ENCODE data around the gene KAZN.

The KAZN gene

DNA sequence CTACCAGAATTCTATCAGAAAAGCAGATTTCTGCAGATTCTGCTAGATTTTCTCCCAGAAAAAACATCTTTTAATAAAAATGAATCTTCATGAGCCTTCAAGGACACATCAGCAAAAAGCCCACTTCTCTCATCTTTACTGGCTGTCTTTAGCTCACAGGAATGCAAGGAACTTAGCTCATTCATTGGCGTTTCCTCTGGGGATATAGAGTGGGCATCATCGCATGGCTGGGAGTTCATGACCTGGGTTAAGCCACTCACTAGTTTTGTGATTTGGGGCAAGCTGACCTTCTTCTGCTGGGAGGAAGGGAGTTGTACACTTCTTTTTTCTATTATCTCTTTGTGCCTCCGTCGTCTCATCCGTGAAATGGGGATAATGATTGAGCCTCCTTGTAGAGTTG lies 149.7 kb downstream of the KAZN start:
- DNase-seq: no peak

GRCh38 chr1:14748977-14749376 lies 150.5 kb downstream of the KAZN start:
- DNase-seq: no peak

GRCh38 chr1:14750490-14750889 lies 152.0 kb downstream of the KAZN start:
- no peak for DNase-seq

GRCh38 chr1:14755518-14756252 lies 157.2 kb downstream of the KAZN start:
- no peak for DNase-seq

DNA sequence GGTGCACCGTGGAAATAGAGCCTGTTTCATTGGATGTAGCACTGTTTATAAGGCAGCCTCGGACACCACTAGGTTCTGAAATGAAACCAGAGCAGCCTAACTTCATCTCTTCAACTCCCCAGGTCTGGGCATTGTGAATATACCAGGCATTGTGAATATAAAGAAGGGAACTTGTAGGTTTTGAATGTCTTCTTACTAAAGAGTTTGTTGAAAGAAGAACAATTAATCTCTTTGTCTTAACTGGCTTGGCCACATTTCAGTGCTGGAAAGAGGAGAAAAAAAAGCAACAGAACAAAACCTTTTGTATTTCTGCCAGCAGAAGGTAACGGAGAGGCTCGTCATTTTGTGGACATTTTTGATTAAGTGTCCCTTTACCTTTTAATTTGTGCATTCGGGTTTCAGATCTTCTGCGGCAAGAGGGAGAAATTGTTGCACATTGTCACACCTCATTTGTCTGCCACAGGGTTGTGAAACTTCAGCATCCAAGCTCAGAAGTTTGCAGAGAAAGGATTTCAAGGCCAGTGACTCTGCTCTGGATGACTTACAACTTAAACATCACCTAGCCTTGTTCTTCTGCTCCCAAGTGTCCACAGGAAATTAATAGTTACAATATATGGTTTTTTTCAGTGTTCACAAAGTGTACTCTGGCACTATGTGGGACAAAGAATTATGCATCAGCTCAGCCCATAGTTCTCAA lies 158.3 kb downstream of the KAZN start:
- no peak for DNase-seq

- no peak for DNase-seq
Measured at GRCh38 chr1:14757286-14757625, 158.8 kb downstream of the KAZN start.

GRCh38 chr1:14759042-14759818 lies 160.7 kb downstream of the KAZN start:
- DNase-seq: no peak

- DNase-seq: no peak
Measured at GRCh38 chr1:14759843-14760242, 161.4 kb downstream of the KAZN start.

- DNase-seq: no peak
Measured at GRCh38 chr1:14760780-14761179, 162.3 kb downstream of the KAZN start.

- no peak for DNase-seq
Measured at GRCh38 chr1:14761291-14762153, 163.0 kb downstream of the KAZN start.

- DNase-seq: no peak
Measured at GRCh38 chr1:14763977-14764376, 165.5 kb downstream of the KAZN start.

- DNase-seq: no peak
Measured at GRCh38 chr1:14765773-14766172, 167.3 kb downstream of the KAZN start.

DNA sequence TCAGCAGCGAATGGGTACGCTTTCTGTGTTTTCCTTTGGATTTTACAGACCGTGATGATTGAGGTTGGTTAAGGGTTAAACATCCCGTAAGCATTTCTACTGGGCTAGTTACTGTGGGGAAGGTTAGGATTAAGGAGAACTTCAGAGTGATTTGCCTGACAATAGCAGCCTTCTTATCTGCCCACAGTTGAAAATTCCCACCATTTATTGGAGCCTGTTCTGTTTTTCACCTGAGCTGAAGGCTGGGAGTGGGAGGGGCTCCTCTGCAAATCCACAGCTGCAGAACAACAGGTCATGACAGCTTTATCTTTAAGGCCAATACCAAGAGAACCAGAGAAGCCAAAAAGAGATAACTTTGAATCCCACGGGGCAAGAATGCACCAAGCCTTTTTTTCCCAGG lies 168.6 kb downstream of the KAZN start:
- no peak for DNase-seq

DNA sequence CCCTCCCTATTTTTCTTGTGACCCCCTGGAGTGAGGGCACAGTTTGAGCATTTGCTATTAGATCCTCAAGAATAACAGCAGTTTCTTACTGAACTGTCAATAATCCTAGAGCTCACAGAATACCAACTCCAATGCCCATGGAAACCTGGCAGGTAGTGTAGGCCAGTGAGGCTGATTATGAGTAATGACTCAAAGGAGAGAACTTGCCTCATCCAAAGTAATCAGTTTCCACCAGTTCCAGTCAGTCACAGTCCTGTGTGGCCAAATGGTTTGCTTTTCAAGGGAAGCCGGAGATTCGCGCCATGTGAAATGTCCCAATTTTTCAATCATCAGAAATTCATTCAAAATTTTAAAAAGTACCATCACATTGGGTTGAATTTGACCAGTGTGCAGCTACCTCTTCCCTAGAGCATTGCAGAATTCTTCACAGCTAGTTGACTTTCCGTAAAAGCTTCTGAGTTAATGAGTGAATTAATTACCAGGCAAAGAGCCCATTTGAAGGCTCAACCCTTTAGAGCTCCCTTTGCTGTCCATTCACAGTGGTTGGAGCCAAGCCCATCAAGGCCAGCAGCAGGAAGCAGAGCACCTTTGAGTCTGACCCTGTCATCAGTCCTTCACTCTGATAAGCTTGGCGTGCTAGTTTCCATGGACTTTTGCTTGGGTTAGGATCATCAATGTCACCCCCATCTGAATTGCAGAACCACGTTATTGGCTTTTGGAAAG lies 170.3 kb downstream of the KAZN start:
- DNase-seq: no peak

- no peak for DNase-seq
Measured at GRCh38 chr1:14769486-14770274, 171.2 kb downstream of the KAZN start.

DNA sequence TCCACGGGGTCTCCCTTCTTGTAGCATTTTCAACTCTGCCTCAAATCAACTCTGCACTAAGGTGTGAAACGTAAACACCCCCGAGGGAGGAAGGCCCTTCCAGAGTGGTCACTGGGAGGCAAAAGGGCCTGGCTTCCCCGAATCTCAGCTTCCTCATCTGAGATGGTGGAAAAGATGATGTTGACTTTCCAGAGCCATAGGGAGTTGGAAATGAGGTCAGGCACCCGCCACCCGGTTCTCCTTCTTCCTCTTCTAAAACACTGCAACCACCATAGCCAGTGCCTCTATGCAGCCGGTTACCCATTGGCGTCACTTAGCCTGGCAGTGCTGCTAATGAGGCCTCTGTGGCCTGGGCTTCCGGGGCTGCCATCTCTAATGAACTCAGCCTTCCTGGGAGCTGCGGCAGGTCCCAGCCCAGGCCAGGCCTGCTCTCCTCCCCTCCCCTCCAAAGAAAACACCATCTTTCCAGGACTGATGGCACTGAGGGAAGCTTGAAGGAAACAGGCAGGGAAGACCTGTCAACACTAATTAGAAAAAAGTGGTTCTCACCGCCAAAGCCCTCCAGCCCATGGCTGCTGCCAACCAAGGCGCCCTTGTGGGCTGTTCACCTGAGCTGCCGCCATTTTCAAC lies 175.0 kb downstream of the KAZN start:
- no peak for DNase-seq

- DNase-seq: no peak
Measured at GRCh38 chr1:14774225-14774624, 175.7 kb downstream of the KAZN start.

DNA sequence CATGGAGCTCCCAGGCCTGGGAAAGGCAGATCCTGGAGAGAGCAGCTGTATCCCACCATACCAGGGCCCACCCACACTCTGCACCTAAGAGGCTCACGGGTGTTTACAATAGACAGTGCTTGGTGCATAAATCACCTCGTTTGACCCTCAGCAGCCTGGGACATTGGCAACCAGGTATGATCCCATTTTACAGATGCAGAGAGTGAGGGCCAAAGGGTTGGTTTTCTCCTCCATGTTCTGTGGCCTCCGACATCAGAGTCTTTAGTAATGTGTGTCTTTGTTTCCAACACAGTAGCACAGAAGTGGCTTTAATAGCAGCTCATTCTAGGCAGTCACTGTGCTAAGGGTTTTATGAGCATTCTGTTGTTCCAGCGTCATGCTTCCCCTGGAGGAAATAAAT lies 176.5 kb downstream of the KAZN start:
- no peak for DNase-seq

GRCh38 chr1:14775434-14775833 lies 176.9 kb downstream of the KAZN start:
- DNase-seq: no peak

GRCh38 chr1:14777516-14778506 lies 179.3 kb downstream of the KAZN start:
- no peak for DNase-seq

Data from activated T-cell treated with anti-CD3 and anti-CD28 coated beads for 4 hours (primary cell).